ENCODE measurements around the gene NAA38. TPM values are rescaled to one million over a fixed set of nuclear protein-coding genes. Genes with fewer than 3 reads are reported as not detected.

NAA38 gene
- total RNA-seq, 4 donors from 2014 or later = 45.2 to 80.1 (median 74.8) TPM

DNA sequence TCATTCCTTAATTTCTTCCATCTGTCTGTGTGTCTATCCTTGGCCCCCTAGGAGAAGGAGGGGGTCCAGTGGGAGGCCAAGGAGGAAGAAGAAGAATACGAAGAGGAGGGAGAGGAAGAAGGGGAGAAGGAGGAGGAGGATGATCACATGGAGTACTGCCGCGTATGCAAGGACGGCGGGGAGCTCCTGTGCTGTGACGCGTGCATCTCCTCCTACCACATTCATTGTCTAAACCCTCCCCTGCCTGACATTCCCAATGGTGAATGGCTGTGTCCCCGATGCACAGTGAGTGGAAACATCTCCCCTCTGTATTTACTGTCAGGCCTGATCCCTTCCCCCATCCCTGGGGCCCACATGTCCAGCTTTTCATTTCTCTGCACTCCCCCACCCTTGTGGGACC lies 37.5 kb upstream of the NAA38 start:
- Histone ChIP-seq H3K4me3 (no peak overlapping the region), H3K9me3 (no peaks in the 10 kb centered on the region), H3K27me3 (no peaks in the 10 kb centered on the region), H3K4me1 (peaks cover 2 to 10% (median 3%) of the 10 kb centered on the region in 3 donors), H3K27ac (no peak overlapping the region), H3K36me3 (peaks cover 34 to 100% (median 56%) of the 10 kb centered on the region in 3 donors)
- DNase-seq = no peak
- intact Hi-C loops (cut with DNase I) = no loop called here
- TF ChIP-seq, protein P1, sequence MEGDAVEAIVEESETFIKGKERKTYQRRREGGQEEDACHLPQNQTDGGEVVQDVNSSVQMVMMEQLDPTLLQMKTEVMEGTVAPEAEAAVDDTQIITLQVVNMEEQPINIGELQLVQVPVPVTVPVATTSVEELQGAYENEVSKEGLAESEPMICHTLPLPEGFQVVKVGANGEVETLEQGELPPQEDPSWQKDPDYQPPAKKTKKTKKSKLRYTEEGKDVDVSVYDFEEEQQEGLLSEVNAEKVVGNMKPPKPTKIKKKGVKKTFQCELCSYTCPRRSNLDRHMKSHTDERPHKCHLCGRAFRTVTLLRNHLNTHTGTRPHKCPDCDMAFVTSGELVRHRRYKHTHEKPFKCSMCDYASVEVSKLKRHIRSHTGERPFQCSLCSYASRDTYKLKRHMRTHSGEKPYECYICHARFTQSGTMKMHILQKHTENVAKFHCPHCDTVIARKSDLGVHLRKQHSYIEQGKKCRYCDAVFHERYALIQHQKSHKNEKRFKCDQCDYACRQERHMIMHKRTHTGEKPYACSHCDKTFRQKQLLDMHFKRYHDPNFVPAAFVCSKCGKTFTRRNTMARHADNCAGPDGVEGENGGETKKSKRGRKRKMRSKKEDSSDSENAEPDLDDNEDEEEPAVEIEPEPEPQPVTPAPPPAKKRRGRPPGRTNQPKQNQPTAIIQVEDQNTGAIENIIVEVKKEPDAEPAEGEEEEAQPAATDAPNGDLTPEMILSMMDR (IDR thresholded peaks at IDR 0.05) = no peak
- no peak for TF ChIP-seq POLR2A (IDR thresholded peaks at IDR 0.05)
- WGBS, 2 donors = 87% methylated on average over 6 to 8 of the region's 8 CpGs

GRCh38 chr17:7894226-7894625 lies 36.9 kb upstream of the NAA38 start:
- no peaks in the 10 kb centered on the region for H3K9me3 ChIP-seq
- H3K27ac ChIP-seq = no peak overlapping the region
- H3K4me1 ChIP-seq = peaks cover 8 to 17% (median 9%) of the 10 kb centered on the region in 3 donors
- no peak for DNase-seq
- intact Hi-C loops (cut with DNase I) = no loop called here
- WGBS, 2 donors = 86 to 89% methylated on average over 5 to 9 of the region's 9 CpGs
- no peak overlapping the region for H3K4me3 ChIP-seq
- H3K27me3 ChIP-seq = no peaks in the 10 kb centered on the region
- TF ChIP-seq POLR2A (IDR thresholded peaks at IDR 0.05) = no peak
- TF ChIP-seq, protein P1 (IDR thresholded peaks at IDR 0.05) = no peak
- peaks cover 34 to 94% (median 49%) of the 10 kb centered on the region in 3 donors for H3K36me3 ChIP-seq

DNA sequence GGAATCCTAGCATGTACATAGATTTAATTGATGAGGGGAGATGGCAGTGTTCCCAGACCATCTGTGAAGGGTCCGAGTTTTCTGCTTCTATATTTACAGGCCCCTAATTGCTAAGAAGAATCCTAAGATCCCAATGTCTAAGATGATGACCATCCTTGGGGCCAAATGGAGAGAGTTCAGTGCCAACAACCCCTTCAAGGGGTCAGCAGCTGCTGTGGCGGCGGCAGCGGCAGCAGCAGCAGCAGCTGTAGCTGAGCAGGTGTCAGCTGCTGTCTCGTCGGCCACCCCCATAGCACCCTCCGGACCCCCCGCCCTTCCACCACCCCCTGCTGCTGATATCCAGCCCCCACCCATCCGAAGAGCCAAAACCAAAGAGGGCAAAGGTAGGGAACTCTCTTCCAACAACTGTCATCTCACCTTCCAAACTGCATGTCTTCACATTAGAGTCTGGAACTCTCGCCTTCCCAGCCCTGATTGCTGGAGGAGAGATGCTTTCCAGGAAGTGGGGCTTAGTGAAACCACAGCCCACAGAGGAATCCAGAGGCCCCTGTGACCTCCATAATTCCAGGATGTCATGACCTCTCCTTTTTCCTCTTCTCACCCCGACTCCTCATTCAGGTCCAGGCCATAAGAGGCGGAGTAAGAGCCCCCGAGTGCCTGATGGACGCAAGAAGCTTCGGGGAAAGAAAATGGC lies 36.0 kb upstream of the NAA38 start:
- 79 to 93% methylated on average over 3 to 14 of the region's 15 CpGs for WGBS, 2 donors
- TF ChIP-seq, protein P1 (IDR thresholded peaks at IDR 0.05) = no peak
- TF ChIP-seq POLR2A (IDR thresholded peaks at IDR 0.05) = no peak
- H3K36me3 ChIP-seq = peaks cover 30 to 86% (median 46%) of the 10 kb centered on the region in 3 donors
- no peak overlapping the region for H3K27ac ChIP-seq
- H3K27me3 ChIP-seq = no peaks in the 10 kb centered on the region
- no peak overlapping the region for H3K4me3 ChIP-seq
- peaks cover 17 to 26% (median 18%) of the 10 kb centered on the region in 3 donors for H3K4me1 ChIP-seq
- no peaks in the 10 kb centered on the region for H3K9me3 ChIP-seq
- no peak for DNase-seq
- intact Hi-C loops (cut with DNase I) = no loop called here

DNA sequence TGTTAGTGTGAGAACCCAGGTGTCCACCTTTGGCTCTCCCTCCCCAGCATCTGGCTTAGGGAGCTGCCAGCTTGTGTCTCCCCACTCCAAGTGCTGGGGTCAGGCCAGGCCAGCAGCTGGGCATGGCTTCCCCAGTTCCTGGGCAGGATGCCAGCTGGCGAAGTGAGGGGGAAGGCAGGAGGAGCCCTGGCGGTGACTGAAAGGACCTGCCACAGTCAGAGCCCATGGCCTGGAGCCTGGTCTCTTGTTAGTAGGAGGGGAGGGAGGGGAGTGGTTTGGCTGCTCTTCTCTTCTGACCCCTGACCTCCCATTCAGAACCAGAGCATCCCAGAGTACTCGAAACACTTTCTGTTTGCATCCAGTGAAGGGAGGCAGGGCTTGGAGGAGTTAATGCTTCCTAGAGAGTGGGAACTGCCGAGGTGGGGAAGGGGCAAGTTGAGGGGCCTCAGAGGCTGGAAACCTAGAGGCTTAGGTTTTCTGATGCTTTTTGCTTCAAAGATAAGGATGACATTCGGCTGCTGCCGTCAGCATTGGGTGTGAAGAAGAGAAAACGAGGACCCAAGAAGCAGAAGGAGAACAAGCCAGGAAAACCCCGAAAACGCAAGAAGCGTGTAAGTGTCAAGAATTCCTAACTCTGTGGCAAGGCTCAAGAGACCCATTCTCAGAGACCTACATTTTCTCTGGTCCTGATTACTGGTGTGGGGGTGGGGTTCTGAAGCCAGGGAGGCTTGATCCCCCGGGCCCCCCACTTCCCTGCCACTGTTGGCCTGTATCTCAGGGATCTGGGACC lies 32.0 kb upstream of the NAA38 start:
- no peaks in the 10 kb centered on the region for H3K9me3 ChIP-seq
- TF ChIP-seq, protein P1 (IDR thresholded peaks at IDR 0.05) = peak in 5 of 6 experiments; percentile 48 to 78 (median 59)
- no peak for TF ChIP-seq POLR2A (IDR thresholded peaks at IDR 0.05)
- H3K4me1 ChIP-seq = peaks cover 34 to 56% (median 45%) of the 10 kb centered on the region in 3 donors
- DNase-seq = peak; percentile 39
- 21 to 25% methylated on average over 8 to 9 of the region's 11 CpGs for WGBS, 2 donors
- peak overlapping the region in 3 of 4 donors; percentile 87 to 97 (median 91) for H3K4me3 ChIP-seq
- peaks cover 21 to 46% (median 25%) of the 10 kb centered on the region in 3 donors for H3K36me3 ChIP-seq
- intact Hi-C loops (cut with DNase I) = no loop called here
- no peaks in the 10 kb centered on the region for H3K27me3 ChIP-seq
- H3K27ac ChIP-seq = peak overlapping the region; percentile 98 to 99 (median 98)

Measured in esophagus squamous epithelium (tissue), 5 donors.